Keratinocyte (primary cell): Measurements from ENCODE around the gene ELP5. TPM values are rescaled to one million over a fixed set of nuclear protein-coding genes. Genes with fewer than 3 reads are reported as not detected.

Experiments used
- DNase-seq: peaks from one replicate; pipeline ENCODE4 v3.0.0-alpha.2; 2011; ENCODE audit warnings: low read depth, missing footprints, low spot score
- FAIRE-seq: peaks from 2 replicates; lab custom pipeline; 2011; peaks lifted over from hg19 to GRCh38; lab: Jason Lieb, UNC
- H2AFZ ChIP-seq: 2 replicates; pipeline ENCODE4 v1.6.0; 2012; ENCODE audit warnings: low read length, control low read depth, inconsistent platforms; ENCODE audit not compliant: control insufficient read depth
- H3K27ac ChIP-seq: 2 replicates; pipeline ENCODE4 v1.5.1; 2011; ENCODE audit warnings: low read length; ENCODE audit not compliant: control insufficient read depth, insufficient read depth
- H3K27me3 ChIP-seq: 3 replicates; pipeline ENCODE4 v1.6.0; 2011; ENCODE audit warnings: low read length; ENCODE audit not compliant: control insufficient read depth, insufficient read depth; ENCODE audit errors: extremely low read depth
- H3K36me3 ChIP-seq, 2 experiments: 2 replicates in 1 of 2; 3 replicates in 1 of 2; pipeline ENCODE4 v1.5.1; 2011; ENCODE audit warnings: low read length in 2 of 2, mild to moderate bottlenecking in 1 of 2; ENCODE audit not compliant: control insufficient read depth in 2 of 2, insufficient read depth in 2 of 2; ENCODE audit errors: extremely low read depth in 1 of 2
- H3K4me1 ChIP-seq: 3 replicates; pipeline ENCODE4 v1.5.1; 2011; ENCODE audit warnings: low read length; ENCODE audit not compliant: control insufficient read depth, insufficient read depth; ENCODE audit errors: extremely low read depth
- H3K4me2 ChIP-seq: 3 replicates; pipeline ENCODE4 v1.6.0; 2011; ENCODE audit warnings: low read depth, low read length; ENCODE audit not compliant: control insufficient read depth, insufficient read depth; ENCODE audit errors: extremely low read depth
- H3K4me3 ChIP-seq, 3 experiments: fragments of 200-600 bp in 1 of 3; sonication (generic) in 1 of 3; 2 replicates in 2 of 3; 3 replicates in 1 of 3; pipeline ENCODE4 v1.5.1; 2011 to 2016; ENCODE audit warnings: low read length in 3 of 3, mild to moderate bottlenecking in 3 of 3, control low read depth in 2 of 3, inconsistent platforms in 1 of 3, low read depth in 1 of 3, mixed read lengths in 1 of 3, mixed run types in 1 of 3, moderate library complexity in 1 of 3; ENCODE audit not compliant: control insufficient read depth in 2 of 3, insufficient read depth in 2 of 3; ENCODE audit errors: extremely low read depth in 1 of 3
- H3K79me2 ChIP-seq: 2 replicates; pipeline ENCODE4 v1.6.0; 2012; ENCODE audit warnings: low read length; ENCODE audit not compliant: control insufficient read depth, insufficient read depth
- H3K9ac ChIP-seq: 3 replicates; pipeline ENCODE4 v1.6.0; 2011; ENCODE audit warnings: low read length; ENCODE audit not compliant: control insufficient read depth, insufficient read depth; ENCODE audit errors: extremely low read depth
- H3K9me1 ChIP-seq: 3 replicates; pipeline ENCODE4 v1.6.0; 2011; ENCODE audit warnings: low read length; ENCODE audit not compliant: control insufficient read depth, insufficient read depth; ENCODE audit errors: extremely low read depth
- H3K9me3 ChIP-seq: 2 replicates; pipeline ENCODE4 v1.5.1; 2012; ENCODE audit warnings: low read depth, low read length; ENCODE audit not compliant: control insufficient read depth
- H4K20me1 ChIP-seq: 3 replicates; pipeline ENCODE4 v1.6.0; 2011; ENCODE audit warnings: low read length; ENCODE audit not compliant: control insufficient read depth, insufficient read depth; ENCODE audit errors: extremely low read depth
- CTCF ChIP-seq, 3 experiments: IDR thresholded peaks in 1 of 3; conservative IDR thresholded peaks in 1 of 3; optimal IDR thresholded peaks in 1 of 3; 2 replicates in 2 of 3; 3 replicates in 1 of 3; pipeline versions ENCODE3 to v1.5.1; 2011; ENCODE audit warnings: low read length in 3 of 3, mild to moderate bottlenecking in 3 of 3, moderate library complexity in 2 of 3, control low read depth in 1 of 3, inconsistent platforms in 1 of 3; ENCODE audit not compliant: insufficient read depth in 2 of 3; ENCODE audit errors: extremely low read depth in 1 of 3
- EZH2 ChIP-seq: IDR thresholded peaks from one replicate; pipeline ENCODE4 v1.6.1; 2012; ENCODE audit warnings: inconsistent platforms, mild to moderate bottlenecking, low read length, moderate library complexity
- dilution Hi-C: fragments of 300-500 bp; cut with MboI; formaldehyde crosslinking; loops from one replicate; pipeline ENCODE4 v1.7.0; 2020; ENCODE audit warnings: low sequenced_read_pairs; ENCODE audit not compliant: extremely low pct_ligation_motif_present
- polyA plus RNA-seq, 5 experiments: library from polyadenylated mRNA; depleted of rRNA in 3 of 5; stranded (reverse) in 3 of 5; stranded (forward) in 1 of 5; unstranded in 1 of 5; fragments of >200 nt; gene quantifications; 1 replicate in 1 of 5; 2 replicates in 3 of 5; 3 replicates in 1 of 5; pipeline versions ENCODE4 v1.2.1 to v1.2.3, GENCODE V29; 2011 to 2012; ENCODE audit warnings: missing spikeins in 2 of 5, low read depth in 1 of 5, low replicate concordance in 1 of 5

The ELP5 gene
- polyA plus RNA-seq, 1 donor (not counting 4 experiments of a cell fraction or from before 2014, with no cell fraction given), result 19.4 TPM

- Histone ChIP-seq H3K9ac (no peak overlapping the region), H3K9me1 (no peaks in the 10 kb centered on the region), H3K27me3 (no peaks in the 10 kb centered on the region), H3K36me3 (peaks cover 47 to 64% of the 10 kb centered on the region in 2 experiments), H3K4me1 (peaks cover 29% of the 10 kb centered on the region), H3K4me3 (no peak overlapping the region), H2AFZ (no peak overlapping the region), H3K9me3 (no peaks in the 10 kb centered on the region), H3K79me2 (peaks cover 18% of the 10 kb centered on the region), H4K20me1 (peaks cover 5% of the 10 kb centered on the region), H3K4me2 (no peak overlapping the region), H3K27ac (no peak overlapping the region)
- dilution Hi-C loops, result no loop called here
- FAIRE-seq, result no peak
- DNase-seq, result no peak
- TF ChIP-seq EZH2 (no peak), CTCF (optimal IDR thresholded peaks at IDR 0.05 in 1 of 3, IDR thresholded peaks at IDR 0.05 in 1 of 3, conservative IDR thresholded peaks at IDR 0.05 in 1 of 3; ENCODE audit: extremely low read depth in 1 of 3, insufficient read depth in 2 of 3, low read length in 3 of 3) (no peak)
These were observed 26.2 kb upstream of the ELP5 start for GRCh38 chr17:7225711-7226331.

- TF ChIP-seq CTCF (optimal IDR thresholded peaks at IDR 0.05 in 1 of 3, IDR thresholded peaks at IDR 0.05 in 1 of 3, conservative IDR thresholded peaks at IDR 0.05 in 1 of 3; ENCODE audit: extremely low read depth in 1 of 3, insufficient read depth in 2 of 3, low read length in 3 of 3), result no peak
- TF ChIP-seq EZH2, result no peak
- H3K4me2 ChIP-seq, result no peak overlapping the region
- peaks cover 22% of the 10 kb centered on the region for H3K79me2 ChIP-seq
- no peaks in the 10 kb centered on the region for H3K9me3 ChIP-seq
- peaks cover 2% of the 10 kb centered on the region for H3K9me1 ChIP-seq
- peaks cover 20% of the 10 kb centered on the region for H3K4me1 ChIP-seq
- H3K36me3 ChIP-seq, result peaks cover 40 to 54% of the 10 kb centered on the region in 2 experiments
- no peak for DNase-seq
- H3K9ac ChIP-seq, result no peak overlapping the region
- FAIRE-seq, result no peak
- no peak overlapping the region for H3K4me3 ChIP-seq
- no peak overlapping the region for H2AFZ ChIP-seq
- no peaks in the 10 kb centered on the region for H3K27me3 ChIP-seq
- H3K27ac ChIP-seq, result peak overlapping the region; percentile 57
- peaks cover 7% of the 10 kb centered on the region for H4K20me1 ChIP-seq
- dilution Hi-C loops, result no loop called here
These were observed 25.0 kb upstream of the ELP5 start for GRCh38 chr17:7226721-7227710.
